HepG2 (cell line): Measurements from ENCODE around the gene AKIP1. TPM values are rescaled to one million over a fixed set of nuclear protein-coding genes. Genes with fewer than 3 reads are reported as not detected.

Experiments
- AKNA ChIP-seq: sonication (generic); formaldehyde crosslinking; IDR thresholded peaks from 2 replicates; pipeline ENCODE4 v1.4.0; 2020; ENCODE audit warnings: missing genetic modification reagents, borderline replicate concordance
- CHD2 ChIP-seq: IDR thresholded peaks from 2 replicates; pipeline ENCODE4 v1.6.1; 2011; ENCODE audit warnings: low read depth, low read length, improper control_type of control experiment
- ISL2 ChIP-seq: sonication (generic); formaldehyde crosslinking; IDR thresholded peaks from 2 replicates; pipeline ENCODE4 v1.5.0; 2020; ENCODE audit warnings: missing genetic modification reagents
- POLR2A ChIP-seq, 2 experiments: IDR thresholded peaks; 2 replicates each; pipeline ENCODE4 v1.6.1; 2011; ENCODE audit warnings: low read depth in 2 of 2, low read length in 2 of 2, mild to moderate bottlenecking in 1 of 2, moderate library complexity in 1 of 2; ENCODE audit not compliant: insufficient read depth in 1 of 2
- RAD21 ChIP-seq: fragments of 450-650 bp; formaldehyde crosslinking; IDR thresholded peaks from 2 replicates; pipeline ENCODE4 v1.5.0; 2020; ENCODE audit warnings: mild to moderate bottlenecking
- SRY ChIP-seq: sonication (generic); formaldehyde crosslinking; IDR thresholded peaks from 2 replicates; pipeline ENCODE4 v1.8.0; 2022; ENCODE audit warnings: mild to moderate bottlenecking, missing genetic modification reagents
- ZBED4 ChIP-seq: sonication (generic); formaldehyde crosslinking; IDR thresholded peaks from 2 replicates; pipeline ENCODE4 v1.4.0; 2020; ENCODE audit warnings: missing genetic modification reagents, borderline replicate concordance
- ZNF253 ChIP-seq: sonication (generic); formaldehyde crosslinking; IDR thresholded peaks from 2 replicates; pipeline ENCODE4 v1.8.0; 2022; ENCODE audit warnings: mild to moderate bottlenecking, missing genetic modification reagents, borderline replicate concordance
- ZNF292 ChIP-seq: sonication (generic); formaldehyde crosslinking; IDR thresholded peaks from 2 replicates; pipeline ENCODE4 v1.8.1; 2022; ENCODE audit warnings: mild to moderate bottlenecking, low read depth, missing genetic modification reagents, borderline replicate concordance
- ZNF574 ChIP-seq: sonication (generic); formaldehyde crosslinking; IDR thresholded peaks from 2 replicates; pipeline ENCODE4 v1.4.0; 2020; ENCODE audit warnings: missing genetic modification reagents
- polyA plus RNA-seq, 8 experiments: library from polyadenylated mRNA; depleted of rRNA in 3 of 8; stranded (reverse) in 7 of 8; unstranded in 1 of 8; fragments of >200 nt; fragmentation: Illumina TruSeq in 4 of 8; extraction: Trizol in 4 of 8; gene quantifications; 2 replicates each; pipeline versions ENCODE4 v1.2.1 to v1.2.3, GENCODE V29; 2011 to 2016; ENCODE audit warnings: low read depth in 4 of 8, missing spikeins in 1 of 8, mixed read lengths in 1 of 8; ENCODE audit not compliant: insufficient read depth in 1 of 8
- total RNA-seq, 5 experiments: library from RNA; depleted of rRNA; stranded (reverse); fragments of >200 nt; fragmentation: Illumina TruSeq; extraction: Trizol; gene quantifications; 2 replicates each; pipeline ENCODE4 v1.2.3, GENCODE V29; 2016; ENCODE audit warnings: low read depth in 1 of 5
- TF ChIP-seq, protein P1 (sequence below): sonication (generic); formaldehyde crosslinking; conservative IDR thresholded peaks from 2 replicates; pipeline ENCODE4 v1.4.0; 2020; ENCODE audit warnings: mild to moderate bottlenecking, missing genetic modification reagents, moderate library complexity

Gene AKIP1
- total and polyA plus RNA-seq, 2 of the 13 experiments (the other 11 are each of a cell fraction or from before 2014, with no cell fraction given): 10.0 to 20.3 TPM

DNA sequence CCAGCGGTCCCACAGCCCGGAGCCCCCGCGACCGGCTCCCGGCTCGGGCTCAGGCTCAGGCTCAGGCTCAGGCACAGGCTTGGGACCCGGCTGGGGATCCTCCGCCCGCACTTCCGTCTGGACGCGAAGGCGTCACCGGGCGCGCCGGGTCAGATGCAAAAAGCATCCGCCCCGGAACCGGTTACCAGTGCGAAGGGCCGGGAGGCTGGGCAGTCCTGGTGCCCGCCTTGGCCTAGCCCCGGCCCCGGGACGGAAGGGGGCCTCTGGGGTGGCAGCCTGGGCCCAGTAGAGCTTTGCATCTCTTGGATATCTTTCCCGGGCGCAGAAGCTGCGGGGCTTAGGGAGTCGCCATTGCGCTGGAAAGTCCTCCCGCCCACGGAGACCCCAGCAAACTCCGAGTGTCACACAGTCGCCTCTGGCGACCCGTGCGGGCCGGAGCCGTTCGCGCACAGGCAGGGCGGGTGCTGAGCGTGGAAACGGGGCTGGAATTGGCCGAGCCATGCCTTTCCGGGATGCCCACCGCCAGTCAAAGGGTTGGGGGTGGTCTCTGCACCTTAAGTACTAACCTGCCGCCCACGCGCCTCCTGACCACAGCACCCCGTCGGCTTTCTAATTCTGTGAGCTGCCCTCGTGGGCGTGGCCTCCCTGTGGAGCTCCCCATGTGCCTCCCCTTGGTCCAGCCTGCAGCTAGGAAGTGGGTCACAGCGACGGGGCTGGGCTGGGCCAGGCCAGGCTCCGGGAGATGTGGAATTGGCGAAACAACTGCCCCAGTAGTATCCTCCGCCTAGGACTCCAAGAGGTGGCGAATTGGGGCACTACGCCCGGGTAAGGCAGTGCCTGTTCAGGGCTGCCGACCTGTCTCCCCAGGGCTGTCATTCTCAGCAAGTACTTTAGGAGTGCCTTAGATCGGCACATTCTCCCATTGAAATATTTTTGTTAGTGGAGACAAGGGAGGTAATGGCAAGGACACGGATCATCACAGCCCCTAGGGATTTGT lies 53.6 kb downstream of the AKIP1 start, which contains the start of gene TMEM9B (continued):
- TF ChIP-seq AKNA (CRISPR knock-in tag) (peak; percentile 87; the same call in 1 of the 2 replicates), SRY (CRISPR knock-in tag) (peak; percentile 44; the same call in 1 of the 2 replicates), ZNF574 (CRISPR knock-in tag) (peak; percentile 88), CHD2 (peak; percentile 57; the same call in 1 of the 2 replicates), ZNF292 (CRISPR knock-in tag) (peak; percentile 63; the same call in 1 of the 2 replicates), ZBED4 (CRISPR knock-in tag) (0 out of 2 replicates have a peak, but pooled peaks have one; percentile 32), POLR2A (IDR thresholded peaks at IDR 0.05; ENCODE audit: insufficient read depth in 1 of 2, low read depth in 2 of 2, low read length in 2 of 2) (peak; percentile 76 to 92), RAD21 (peak; percentile 46), ISL2 (peak; percentile 78), ZNF253 (CRISPR knock-in tag) (0 out of 2 replicates have a peak, but pooled peaks have one; percentile 65)
- TF ChIP-seq, protein P1, sequence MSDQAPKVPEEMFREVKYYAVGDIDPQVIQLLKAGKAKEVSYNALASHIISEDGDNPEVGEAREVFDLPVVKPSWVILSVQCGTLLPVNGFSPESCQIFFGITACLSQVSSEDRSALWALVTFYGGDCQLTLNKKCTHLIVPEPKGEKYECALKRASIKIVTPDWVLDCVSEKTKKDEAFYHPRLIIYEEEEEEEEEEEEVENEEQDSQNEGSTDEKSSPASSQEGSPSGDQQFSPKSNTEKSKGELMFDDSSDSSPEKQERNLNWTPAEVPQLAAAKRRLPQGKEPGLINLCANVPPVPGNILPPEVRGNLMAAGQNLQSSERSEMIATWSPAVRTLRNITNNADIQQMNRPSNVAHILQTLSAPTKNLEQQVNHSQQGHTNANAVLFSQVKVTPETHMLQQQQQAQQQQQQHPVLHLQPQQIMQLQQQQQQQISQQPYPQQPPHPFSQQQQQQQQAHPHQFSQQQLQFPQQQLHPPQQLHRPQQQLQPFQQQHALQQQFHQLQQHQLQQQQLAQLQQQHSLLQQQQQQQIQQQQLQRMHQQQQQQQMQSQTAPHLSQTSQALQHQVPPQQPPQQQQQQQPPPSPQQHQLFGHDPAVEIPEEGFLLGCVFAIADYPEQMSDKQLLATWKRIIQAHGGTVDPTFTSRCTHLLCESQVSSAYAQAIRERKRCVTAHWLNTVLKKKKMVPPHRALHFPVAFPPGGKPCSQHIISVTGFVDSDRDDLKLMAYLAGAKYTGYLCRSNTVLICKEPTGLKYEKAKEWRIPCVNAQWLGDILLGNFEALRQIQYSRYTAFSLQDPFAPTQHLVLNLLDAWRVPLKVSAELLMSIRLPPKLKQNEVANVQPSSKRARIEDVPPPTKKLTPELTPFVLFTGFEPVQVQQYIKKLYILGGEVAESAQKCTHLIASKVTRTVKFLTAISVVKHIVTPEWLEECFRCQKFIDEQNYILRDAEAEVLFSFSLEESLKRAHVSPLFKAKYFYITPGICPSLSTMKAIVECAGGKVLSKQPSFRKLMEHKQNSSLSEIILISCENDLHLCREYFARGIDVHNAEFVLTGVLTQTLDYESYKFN: peak; percentile 45; the same call in 1 of the 2 replicates
